WTC11 (cell line): Measurements from ENCODE around the gene OGA. TPM values are rescaled to one million over a fixed set of nuclear protein-coding genes. Genes with fewer than 3 reads are reported as not detected.
A peak's percentile ranks its signal among the peaks of the same experiment; 100 is the strongest.

Source experiments
- ARID4B ChIP-seq: sonication (generic); formaldehyde crosslinking; IDR thresholded peaks from 2 replicates; pipeline ENCODE4 v1.8.0; 2023; ENCODE audit warnings: missing genetic modification reagents, mild to moderate bottlenecking, borderline replicate concordance
- CDX4 ChIP-seq: fragments of 250-450 bp; sonication (Bioruptor Pico); IDR thresholded peaks from 2 replicates; pipeline ENCODE4 v1.9.0; 2021; ENCODE audit warnings: moderate library complexity, mild to moderate bottlenecking, inconsistent platforms, borderline replicate concordance
- CTCF ChIP-seq: fragments of 200-600 bp; IDR thresholded peaks from 2 replicates; pipeline ENCODE4 v1.8.0; 2022; ENCODE audit warnings: antibody characterized with exemption
- EMX1 ChIP-seq: fragments of 250-450 bp; sonication (Bioruptor Pico); IDR thresholded peaks from 2 replicates; pipeline ENCODE4 v1.8.0; 2021; ENCODE audit warnings: mild to moderate bottlenecking
- JAZF1 ChIP-seq: fragments of 250-450 bp; sonication (Bioruptor Pico); IDR thresholded peaks from 2 replicates; pipeline ENCODE4 v1.9.0; 2021; ENCODE audit warnings: moderate library complexity, mild to moderate bottlenecking, inconsistent platforms
- PRRX2 ChIP-seq: fragments of 250-450 bp; sonication (Bioruptor Pico); IDR thresholded peaks from 2 replicates; pipeline ENCODE4 v1.8.0; 2021; ENCODE audit warnings: mild to moderate bottlenecking
- RELA ChIP-seq: sonication (generic); formaldehyde crosslinking; IDR thresholded peaks from 2 replicates; pipeline ENCODE4 v1.8.1; 2022; ENCODE audit warnings: missing genetic modification reagents, mild to moderate bottlenecking, borderline replicate concordance
- TEAD4 ChIP-seq: sonication (generic); formaldehyde crosslinking; IDR thresholded peaks from 2 replicates; pipeline ENCODE4 v1.8.0; 2022; ENCODE audit warnings: mild to moderate bottlenecking, missing genetic modification reagents
- ZBTB21 ChIP-seq: sonication (generic); formaldehyde crosslinking; IDR thresholded peaks from 2 replicates; pipeline ENCODE4 v1.8.1; 2023; ENCODE audit warnings: mild to moderate bottlenecking, missing genetic modification reagents, borderline replicate concordance
- ZBTB43 ChIP-seq: sonication (generic); formaldehyde crosslinking; IDR thresholded peaks from 2 replicates; pipeline ENCODE4 v1.8.1; 2023; ENCODE audit warnings: mild to moderate bottlenecking, missing genetic modification reagents
- ZNF281 ChIP-seq: sonication (generic); formaldehyde crosslinking; IDR thresholded peaks from 2 replicates; pipeline ENCODE4 v1.8.0; 2023; ENCODE audit warnings: mild to moderate bottlenecking, missing genetic modification reagents
- ZNF416 ChIP-seq: fragments of 250-450 bp; sonication (Bioruptor Pico); IDR thresholded peaks from 2 replicates; pipeline ENCODE4 v1.9.0; 2021; ENCODE audit warnings: mild to moderate bottlenecking, inconsistent platforms
- ZNF425 ChIP-seq: fragments of 250-450 bp; sonication (Bioruptor Pico); conservative IDR thresholded peaks from 2 replicates; pipeline ENCODE4 v1.9.0; 2021; ENCODE audit warnings: mild to moderate bottlenecking
- total RNA-seq: library from RNA; stranded (reverse); gene quantifications from 3 replicates; pipeline ENCODE4 v1.2.3, GENCODE V29; 2021
- TF ChIP-seq, protein P1 (sequence below): sonication (generic); formaldehyde crosslinking; IDR thresholded peaks from 2 replicates; pipeline ENCODE4 v1.8.1; 2022; ENCODE audit warnings: mild to moderate bottlenecking, missing genetic modification reagents, moderate library complexity, borderline replicate concordance
- TF ChIP-seq, protein P2 (sequence below): sonication (generic); formaldehyde crosslinking; IDR thresholded peaks from 2 replicates; pipeline ENCODE4 v1.8.1; 2022; ENCODE audit warnings: mild to moderate bottlenecking, moderate library complexity, missing genetic modification reagents
- TF ChIP-seq, protein P3 (sequence below): sonication (generic); formaldehyde crosslinking; conservative IDR thresholded peaks from 2 replicates; pipeline ENCODE4 v1.8.1; 2023; ENCODE audit warnings: mild to moderate bottlenecking, low read depth, missing genetic modification reagents, moderate library complexity

OGA gene
- total RNA-seq, 1 experiment from 2014 or later: 111 TPM

GRCh38 chr10:101840741-101841453 is 22.7 kb upstream of the OGA start (continued):
- TF ChIP-seq, protein P1, sequence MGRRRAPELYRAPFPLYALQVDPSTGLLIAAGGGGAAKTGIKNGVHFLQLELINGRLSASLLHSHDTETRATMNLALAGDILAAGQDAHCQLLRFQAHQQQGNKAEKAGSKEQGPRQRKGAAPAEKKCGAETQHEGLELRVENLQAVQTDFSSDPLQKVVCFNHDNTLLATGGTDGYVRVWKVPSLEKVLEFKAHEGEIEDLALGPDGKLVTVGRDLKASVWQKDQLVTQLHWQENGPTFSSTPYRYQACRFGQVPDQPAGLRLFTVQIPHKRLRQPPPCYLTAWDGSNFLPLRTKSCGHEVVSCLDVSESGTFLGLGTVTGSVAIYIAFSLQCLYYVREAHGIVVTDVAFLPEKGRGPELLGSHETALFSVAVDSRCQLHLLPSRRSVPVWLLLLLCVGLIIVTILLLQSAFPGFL (CRISPR knock-in tag): 0 out of 2 replicates have a peak, but pooled peaks have one; percentile 46
- TF ChIP-seq ZNF425 (CRISPR knock-in tag): no peak
- TF ChIP-seq ZBTB21: 0 out of 2 replicates have a peak, but pooled peaks have one; percentile 49
- TF ChIP-seq TEAD4 (CRISPR knock-in tag): peak; percentile 91
- TF ChIP-seq ZNF416 (CRISPR knock-in tag): no peak
- TF ChIP-seq ZBTB43 (CRISPR knock-in tag): no peak
- TF ChIP-seq CTCF: peak; percentile 93
- no peak for TF ChIP-seq EMX1 (CRISPR knock-in tag)
- TF ChIP-seq ARID4B (CRISPR knock-in tag): peak; percentile 90; the same call in 1 of the 2 replicates
- TF ChIP-seq, protein P2, sequence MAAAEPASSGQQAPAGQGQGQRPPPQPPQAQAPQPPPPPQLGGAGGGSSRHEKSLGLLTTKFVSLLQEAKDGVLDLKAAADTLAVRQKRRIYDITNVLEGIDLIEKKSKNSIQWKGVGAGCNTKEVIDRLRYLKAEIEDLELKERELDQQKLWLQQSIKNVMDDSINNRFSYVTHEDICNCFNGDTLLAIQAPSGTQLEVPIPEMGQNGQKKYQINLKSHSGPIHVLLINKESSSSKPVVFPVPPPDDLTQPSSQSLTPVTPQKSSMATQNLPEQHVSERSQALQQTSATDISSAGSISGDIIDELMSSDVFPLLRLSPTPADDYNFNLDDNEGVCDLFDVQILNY: no peak
- no peak for TF ChIP-seq CDX4
- TF ChIP-seq PRRX2 (CRISPR knock-in tag): no peak
- TF ChIP-seq RELA: peak; percentile 82
- no peak for TF ChIP-seq JAZF1 (CRISPR knock-in tag)
- TF ChIP-seq, protein P3, sequence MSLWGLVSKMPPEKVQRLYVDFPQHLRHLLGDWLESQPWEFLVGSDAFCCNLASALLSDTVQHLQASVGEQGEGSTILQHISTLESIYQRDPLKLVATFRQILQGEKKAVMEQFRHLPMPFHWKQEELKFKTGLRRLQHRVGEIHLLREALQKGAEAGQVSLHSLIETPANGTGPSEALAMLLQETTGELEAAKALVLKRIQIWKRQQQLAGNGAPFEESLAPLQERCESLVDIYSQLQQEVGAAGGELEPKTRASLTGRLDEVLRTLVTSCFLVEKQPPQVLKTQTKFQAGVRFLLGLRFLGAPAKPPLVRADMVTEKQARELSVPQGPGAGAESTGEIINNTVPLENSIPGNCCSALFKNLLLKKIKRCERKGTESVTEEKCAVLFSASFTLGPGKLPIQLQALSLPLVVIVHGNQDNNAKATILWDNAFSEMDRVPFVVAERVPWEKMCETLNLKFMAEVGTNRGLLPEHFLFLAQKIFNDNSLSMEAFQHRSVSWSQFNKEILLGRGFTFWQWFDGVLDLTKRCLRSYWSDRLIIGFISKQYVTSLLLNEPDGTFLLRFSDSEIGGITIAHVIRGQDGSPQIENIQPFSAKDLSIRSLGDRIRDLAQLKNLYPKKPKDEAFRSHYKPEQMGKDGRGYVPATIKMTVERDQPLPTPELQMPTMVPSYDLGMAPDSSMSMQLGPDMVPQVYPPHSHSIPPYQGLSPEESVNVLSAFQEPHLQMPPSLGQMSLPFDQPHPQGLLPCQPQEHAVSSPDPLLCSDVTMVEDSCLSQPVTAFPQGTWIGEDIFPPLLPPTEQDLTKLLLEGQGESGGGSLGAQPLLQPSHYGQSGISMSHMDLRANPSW (CRISPR knock-in tag): no peak
- TF ChIP-seq ZNF281 (CRISPR knock-in tag): no peak; the same call in 1 of the 2 replicates
